H1 (cell line): ENCODE data around the gene SCARB2. TPM values are rescaled to one million over a fixed set of nuclear protein-coding genes. Genes with fewer than 3 reads are reported as not detected.

Experiments used
- CTCF ChIA-PET: fragments of 300-600 bp; sonication (Branson Sonifier 250); formaldehyde crosslinking; loops from one replicate; lab custom pipeline; 2021; ENCODE audit not compliant: partially characterized antibody; lab: Charles Lee
- POLR2A ChIA-PET: fragments of 300-600 bp; sonication (Branson Sonifier 250); formaldehyde crosslinking; loops from one replicate; lab custom pipeline; 2021; ENCODE audit warnings: inconsistent platforms; ENCODE audit not compliant: partially characterized antibody; lab: Charles Lee
- DNase-seq, 2 experiments: peaks; one replicate each; pipeline versions ENCODE4 v3.0.0 to v3.0.0-alpha.2; 2010 to 2022; ENCODE audit warnings: low spot score in 2 of 2, low read depth in 1 of 2, mixed read lengths in 1 of 2
- FAIRE-seq: peaks from 2 replicates; lab custom pipeline; 2011; peaks lifted over from hg19 to GRCh38; lab: Jason Lieb, UNC
- H2AFZ ChIP-seq: 2 replicates; pipeline ENCODE4 v1.8.1; 2012; ENCODE audit warnings: low read length, inconsistent platforms
- H2AK5ac ChIP-seq: 2 replicates; pipeline ENCODE4 v1.6.1; 2013; ENCODE audit warnings: low read depth, low read length
- H2BK120ac ChIP-seq: replicated peaks from 2 replicates; pipeline ENCODE3; 2013; ENCODE audit warnings: low read depth, low read length, inconsistent platforms
- H2BK12ac ChIP-seq: 2 replicates; pipeline ENCODE4 v1.6.1; 2013; ENCODE audit warnings: low read depth, low read length
- H2BK15ac ChIP-seq: 2 replicates; pipeline ENCODE4 v1.6.1; 2013; ENCODE audit warnings: low read length
- H2BK20ac ChIP-seq: 2 replicates; pipeline ENCODE4 v1.6.1; 2013; ENCODE audit warnings: low read length
- H2BK5ac ChIP-seq: 2 replicates; pipeline ENCODE4 v1.6.1; 2013; ENCODE audit warnings: low read depth, low read length
- H3K14ac ChIP-seq: 2 replicates; pipeline ENCODE4 v1.6.1; 2013; ENCODE audit warnings: inconsistent platforms; ENCODE audit not compliant: insufficient read length
- H3K18ac ChIP-seq: 2 replicates; pipeline ENCODE4 v1.6.1; 2013; ENCODE audit warnings: low read length; ENCODE audit errors: extremely low read depth
- H3K23ac ChIP-seq: 2 replicates; pipeline ENCODE4 v1.6.1; 2013; ENCODE audit warnings: inconsistent platforms; ENCODE audit not compliant: insufficient read length
- H3K23me2 ChIP-seq: 2 replicates; pipeline ENCODE4 v1.6.1; 2013; ENCODE audit warnings: low read depth, low read length
- H3K27ac ChIP-seq: 2 replicates; pipeline ENCODE4 v1.6.1; 2011; ENCODE audit warnings: low read depth, low read length, inconsistent platforms
- H3K27me3 ChIP-seq, 4 experiments: replicated peaks in 1 of 4; 1 replicate in 1 of 4; 2 replicates in 3 of 4; pipeline versions ENCODE4 v1.6.1 to v1.8.1; 2011 to 2013; ENCODE audit warnings: low read length in 3 of 4, mild to moderate bottlenecking in 3 of 4, inconsistent platforms in 2 of 4, mixed read lengths in 2 of 4, moderate library complexity in 1 of 4; ENCODE audit not compliant: control insufficient read depth in 3 of 4, insufficient read depth in 3 of 4; ENCODE audit errors: extremely low read depth in 1 of 4
- H3K36me3 ChIP-seq, 4 experiments: 2 replicates each; pipeline versions ENCODE4 v1.6.1 to v1.8.1; 2011 to 2013; ENCODE audit warnings: mild to moderate bottlenecking in 4 of 4, low read length in 3 of 4, moderate library complexity in 2 of 4, control low read depth in 1 of 4, inconsistent platforms in 1 of 4; ENCODE audit not compliant: insufficient read depth in 4 of 4, control insufficient read depth in 2 of 4
- H3K4ac ChIP-seq: replicated peaks from 2 replicates; pipeline ENCODE3; 2013; ENCODE audit warnings: low read length, low read depth, mixed read lengths, inconsistent platforms; ENCODE audit not compliant: insufficient read length
- H3K4me1 ChIP-seq, 4 experiments: replicated peaks in 1 of 4; 1 replicate in 1 of 4; 2 replicates in 3 of 4; pipeline versions ENCODE4 v1.6.1 to v1.8.1; 2011 to 2013; ENCODE audit warnings: low read length in 3 of 4, inconsistent platforms in 2 of 4, mixed read lengths in 1 of 4; ENCODE audit not compliant: insufficient read depth in 4 of 4, control insufficient read depth in 3 of 4
- H3K4me2 ChIP-seq, 2 experiments: 2 replicates each; pipeline versions ENCODE4 v1.6.1 to v1.8.1; 2011 to 2013; ENCODE audit warnings: low read depth in 2 of 2, low read length in 2 of 2, control low read depth in 1 of 2, inconsistent platforms in 1 of 2, mild to moderate bottlenecking in 1 of 2; ENCODE audit not compliant: insufficient read depth in 1 of 2
- H3K4me3 ChIP-seq, 4 experiments: fragments of 200-600, 300-600 bp in 1 of 4; sonication (generic), shearing (Covaris generic), sonication (Bioruptor Twin) in 1 of 4; 2 replicates each; pipeline versions ENCODE4 v1.5.1 to v1.8.1; 2011 to 2016; ENCODE audit warnings: low read length in 4 of 4, low read depth in 3 of 4, control low read depth in 2 of 4, inconsistent platforms in 2 of 4, mild to moderate bottlenecking in 2 of 4, mixed read lengths in 1 of 4, moderate library complexity in 1 of 4; ENCODE audit not compliant: insufficient read depth in 2 of 4; ENCODE audit errors: extremely low read depth in 1 of 4
- H3K56ac ChIP-seq: replicated peaks from 2 replicates; pipeline ENCODE3; 2013; ENCODE audit warnings: low read depth, mild to moderate bottlenecking, mixed read lengths, low read length, inconsistent platforms; ENCODE audit not compliant: insufficient read length
- H3K79me1 ChIP-seq: 2 replicates; pipeline ENCODE4 v1.6.1; 2013; ENCODE audit warnings: low read depth, low read length, control low read depth
- H3K79me2 ChIP-seq, 2 experiments: 2 replicates each; pipeline versions ENCODE4 v1.6.1 to v1.8.1; 2012 to 2013; ENCODE audit warnings: low read length in 2 of 2, mild to moderate bottlenecking in 2 of 2, inconsistent platforms in 1 of 2; ENCODE audit not compliant: insufficient read depth in 2 of 2, control insufficient read depth in 1 of 2
- H3K9ac ChIP-seq, 4 experiments: replicated peaks in 1 of 4; 1 replicate in 1 of 4; 2 replicates in 3 of 4; pipeline versions ENCODE4 v1.6.1 to v1.8.1; 2011 to 2013; ENCODE audit warnings: low read depth in 3 of 4, low read length in 3 of 4, control low read depth in 2 of 4, mild to moderate bottlenecking in 2 of 4, moderate library complexity in 2 of 4, inconsistent platforms in 1 of 4; ENCODE audit errors: extremely low read depth in 1 of 4
- H3K9me3 ChIP-seq, 2 experiments: 2 replicates each; pipeline versions ENCODE4 v1.6.1 to v1.8.1; 2012 to 2013; ENCODE audit warnings: mild to moderate bottlenecking in 2 of 2, moderate library complexity in 2 of 2, control low read depth in 1 of 2, inconsistent platforms in 1 of 2, low read depth in 1 of 2, low read length in 1 of 2, mixed read lengths in 1 of 2; ENCODE audit not compliant: insufficient read depth in 2 of 2
- H4K20me1 ChIP-seq, 2 experiments: replicated peaks in 1 of 2; 2 replicates each; pipeline versions ENCODE3 to v1.8.1; 2011 to 2013; ENCODE audit warnings: inconsistent platforms in 2 of 2, low read length in 2 of 2, mild to moderate bottlenecking in 1 of 2; ENCODE audit not compliant: insufficient read depth in 2 of 2, control insufficient read depth in 1 of 2
- H4K5ac ChIP-seq: 2 replicates; pipeline ENCODE4 v1.6.1; 2013; ENCODE audit warnings: low read length, low read depth, mixed read lengths, inconsistent platforms; ENCODE audit not compliant: insufficient read length
- H4K8ac ChIP-seq: 2 replicates; pipeline ENCODE4 v1.8.0; 2013; ENCODE audit warnings: mild to moderate bottlenecking, moderate library complexity, low read length, inconsistent platforms; ENCODE audit not compliant: insufficient read depth; ENCODE audit errors: extremely low read depth
- H4K91ac ChIP-seq: replicated peaks from 2 replicates; pipeline ENCODE3; 2013; ENCODE audit warnings: low read length, mixed read lengths, inconsistent platforms; ENCODE audit not compliant: insufficient read length
- BRCA1 ChIP-seq: IDR thresholded peaks from 2 replicates; pipeline ENCODE4 v1.6.1; 2012; ENCODE audit warnings: low read depth, low read length, improper control_type of control experiment
- CEBPB ChIP-seq: IDR thresholded peaks from 2 replicates; pipeline ENCODE4 v1.6.1; 2012; ENCODE audit warnings: low read depth, low read length
- EGR1 ChIP-seq: IDR thresholded peaks from 2 replicates; pipeline ENCODE4 v1.6.1; 2011; ENCODE audit warnings: low read depth, low read length, borderline replicate concordance
- HDAC6 ChIP-seq: IDR thresholded peaks from one replicate; pipeline ENCODE4 v1.7.1; 2012; ENCODE audit warnings: low read depth, mild to moderate bottlenecking, inconsistent platforms, low read length, moderate library complexity
- KDM1A ChIP-seq: fragments of 200-600, 300-600 bp; sonication (generic); IDR thresholded peaks from 2 replicates; pipeline ENCODE4 v1.7.1; 2016; ENCODE audit warnings: mild to moderate bottlenecking, low read length, borderline replicate concordance
- PHF8 ChIP-seq: fragments of 200-600 bp; sonication (generic); conservative IDR thresholded peaks from 2 replicates; pipeline ENCODE4 v1.7.1; 2012; ENCODE audit warnings: low read depth, mild to moderate bottlenecking, inconsistent platforms, low read length, moderate library complexity
- RAD21 ChIP-seq, 2 experiments: IDR thresholded peaks in 1 of 2; conservative IDR thresholded peaks in 1 of 2; 2 replicates each; pipeline ENCODE4 v1.6.1; 2011; ENCODE audit warnings: low read depth in 2 of 2, low read length in 2 of 2, improper control_type of control experiment in 1 of 2, inconsistent platforms in 1 of 2, mild to moderate bottlenecking in 1 of 2, moderate library complexity in 1 of 2
- RBBP5 ChIP-seq: IDR thresholded peaks from 2 replicates; pipeline ENCODE4 v1.7.1; 2012; ENCODE audit warnings: low read depth, mild to moderate bottlenecking, inconsistent platforms, low read length, moderate library complexity, borderline replicate concordance
- RXRA ChIP-seq: IDR thresholded peaks from 2 replicates; pipeline ENCODE4 v1.6.1; 2011; ENCODE audit warnings: low read depth, mild to moderate bottlenecking, low read length, moderate library complexity; ENCODE audit not compliant: insufficient read depth
- TEAD4 ChIP-seq: IDR thresholded peaks from 2 replicates; pipeline ENCODE4 v1.6.1; 2012; ENCODE audit warnings: low read depth, low read length, inconsistent platforms, mixed read lengths
- WGBS, 2 experiments: shearing (Covaris generic) in 1 of 2; methylation state at CpG; one replicate each; pipeline versions ENCODE4 v1.1.6 to v1.1.7; 2013 to 2015; ENCODE audit warnings: low lambda C conversion rate in 2 of 2, mixed read lengths in 2 of 2, inconsistent platforms in 1 of 2, low coverage in 1 of 2, missing lambda C conversion rate in 1 of 2; ENCODE audit not compliant: insufficient replicate concordance in 2 of 2, insufficient coverage in 1 of 2, insufficient read length in 1 of 2; ENCODE audit errors: extremely low coverage in 1 of 2, missing lambda C conversion rate in 1 of 2; 5-methylcytosine and 5-hydroxymethylcytosine counted together
- polyA plus RNA-seq, 7 experiments: library from polyadenylated mRNA; depleted of rRNA in 3 of 7; stranded (reverse) in 5 of 7; unstranded in 2 of 7; fragments of >200 nt in 5 of 7; fragments of 200-250 nt in 2 of 7; gene quantifications; 1 replicate in 5 of 7; 2 replicates in 1 of 7; 4 replicates in 1 of 7; pipeline versions ENCODE4 v1.2.1 to v1.2.3, GENCODE V29; 2011 to 2013; ENCODE audit warnings: missing spikeins in 2 of 7, mixed read lengths in 2 of 7
- total RNA-seq: library from RNA; stranded (reverse); fragmentation: NEBNext Ultra II Directional; extraction: Animal tissue kit (Norgen Biotek cat#: 25700); gene quantifications from 2 replicates; pipeline ENCODE4 v1.2.1, GENCODE V29; 2021
- TF ChIP-seq, protein P1 (sequence below): IDR thresholded peaks from 2 replicates; pipeline ENCODE4 v1.6.1; 2012; ENCODE audit warnings: low read length, inconsistent platforms
- TF ChIP-seq, protein P2 (sequence below): IDR thresholded peaks from 2 replicates; pipeline ENCODE4 v1.6.1; 2011; ENCODE audit warnings: low read depth, mild to moderate bottlenecking, low read length; ENCODE audit not compliant: insufficient read depth

Gene SCARB2
- total and polyA plus RNA-seq, 2 of the 8 experiments (the other 6 are each of a cell fraction or from before 2014, with no cell fraction given) = 18.5 to 35.7 TPM

DNA sequence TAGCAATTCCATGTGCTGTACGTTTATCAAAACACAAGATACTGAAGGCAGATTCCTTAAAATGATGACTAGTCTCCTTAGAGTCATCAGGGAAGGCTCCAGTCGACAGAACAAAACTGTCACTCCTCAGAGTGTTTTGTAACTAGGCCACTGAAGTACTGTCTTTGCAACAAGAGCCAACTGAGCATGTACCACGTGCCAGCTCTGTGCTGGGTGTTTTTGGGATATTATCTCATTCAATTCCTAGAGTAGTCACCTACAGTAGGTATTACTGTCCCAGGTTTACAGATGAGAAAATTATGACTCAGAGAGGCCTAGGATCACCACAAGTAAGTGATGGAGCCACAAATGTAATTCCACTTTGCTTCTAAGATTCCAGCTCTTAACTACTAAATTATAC is 47.1 kb downstream of the SCARB2 start:
- no peaks in the 10 kb centered on the region for H3K79me2 ChIP-seq
- no peak overlapping the region for H2AFZ ChIP-seq
- WGBS, 2 experiments = 91% methylated on average over 3 of the region's 3 CpGs; no CpG with 5 or more reads in 1 of the 2 experiments
- H3K9me3 ChIP-seq = no peaks in the 10 kb centered on the region
- no peak overlapping the region for H2BK5ac ChIP-seq
- H3K56ac ChIP-seq = no peak overlapping the region
- H4K91ac ChIP-seq = no peak overlapping the region
- H3K18ac ChIP-seq = no peak overlapping the region
- H2AK5ac ChIP-seq = no peak overlapping the region
- H2BK12ac ChIP-seq = no peak overlapping the region
- H3K36me3 ChIP-seq = peaks cover 2 to 34% (median 10%) of the 10 kb centered on the region in 4 experiments; a peak in 7 of 8 replicates
- no peak overlapping the region for H3K4ac ChIP-seq
- H3K14ac ChIP-seq = no peak overlapping the region
- H2BK15ac ChIP-seq = no peak overlapping the region
- no peak overlapping the region for H4K5ac ChIP-seq
- no peak overlapping the region for H2BK20ac ChIP-seq
- H3K23me2 ChIP-seq = no peaks in the 10 kb centered on the region
- ChIA-PET CTCF (interaction anchor here (0.8 kb wide), 1 partner anchor 13 kb away, joined by 3 read pairs; no protein-coding TSS in a partner anchor), POLR2A (no interaction called here)
- no peak overlapping the region for H2BK120ac ChIP-seq
- FAIRE-seq (no peak), DNase-seq (no peak)
- no peaks in the 10 kb centered on the region; the same call in 1 of the 2 replicates for H3K79me1 ChIP-seq
- H3K4me2 ChIP-seq = no peak overlapping the region
- no peak overlapping the region for H3K9ac ChIP-seq
- no peak overlapping the region for H3K23ac ChIP-seq
- H3K4me1 ChIP-seq = no peaks in the 10 kb centered on the region
- H3K27me3 ChIP-seq = no peaks in the 10 kb centered on the region
- H3K4me3 ChIP-seq = no peak overlapping the region
- H4K20me1 ChIP-seq = no peaks in the 10 kb centered on the region
- no peak overlapping the region for H3K27ac ChIP-seq
- no peak overlapping the region for H4K8ac ChIP-seq
- TF ChIP-seq BRCA1 = no peak
- TF ChIP-seq KDM1A = no peak
- TF ChIP-seq PHF8 = no peak
- TF ChIP-seq EGR1 = no peak
- TF ChIP-seq RXRA = no peak
- TF ChIP-seq RAD21 (IDR thresholded peaks at IDR 0.05 in 1 of 2, conservative IDR thresholded peaks at IDR 0.05 in 1 of 2; ENCODE audit: low read depth in 2 of 2, low read length in 2 of 2) = no peak
- TF ChIP-seq HDAC6 = no peak
- no peak for TF ChIP-seq RBBP5
- TF ChIP-seq CEBPB = no peak
- TF ChIP-seq TEAD4 = no peak
- TF ChIP-seq, protein P1, sequence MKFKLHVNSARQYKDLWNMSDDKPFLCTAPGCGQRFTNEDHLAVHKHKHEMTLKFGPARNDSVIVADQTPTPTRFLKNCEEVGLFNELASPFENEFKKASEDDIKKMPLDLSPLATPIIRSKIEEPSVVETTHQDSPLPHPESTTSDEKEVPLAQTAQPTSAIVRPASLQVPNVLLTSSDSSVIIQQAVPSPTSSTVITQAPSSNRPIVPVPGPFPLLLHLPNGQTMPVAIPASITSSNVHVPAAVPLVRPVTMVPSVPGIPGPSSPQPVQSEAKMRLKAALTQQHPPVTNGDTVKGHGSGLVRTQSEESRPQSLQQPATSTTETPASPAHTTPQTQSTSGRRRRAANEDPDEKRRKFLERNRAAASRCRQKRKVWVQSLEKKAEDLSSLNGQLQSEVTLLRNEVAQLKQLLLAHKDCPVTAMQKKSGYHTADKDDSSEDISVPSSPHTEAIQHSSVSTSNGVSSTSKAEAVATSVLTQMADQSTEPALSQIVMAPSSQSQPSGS = no peak
- TF ChIP-seq, protein P2, sequence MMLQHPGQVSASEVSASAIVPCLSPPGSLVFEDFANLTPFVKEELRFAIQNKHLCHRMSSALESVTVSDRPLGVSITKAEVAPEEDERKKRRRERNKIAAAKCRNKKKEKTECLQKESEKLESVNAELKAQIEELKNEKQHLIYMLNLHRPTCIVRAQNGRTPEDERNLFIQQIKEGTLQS = no peak
